GM12878 (cell line): ENCODE measurements around the gene CACNA2D3. TPM values are rescaled to one million over a fixed set of nuclear protein-coding genes. Genes with fewer than 3 reads are reported as not detected.

ENCODE experiments used
- ATAC-seq: fragments of 200-7000 bp; cut with Tn5 transposase; 3 replicates; pipeline ENCODE4 v1.9.1; 2020; ENCODE audit warnings: mild to moderate bottlenecking, moderate library complexity
- BruUV-seq: library from RNA; stranded (reverse); fragments of 400-500 nt; replicated peaks from 2 replicates; lab custom pipeline; 2021; lab: Mats Ljungman, UMichigan
- CTCF ChIA-PET: fragments of 300-600 bp; sonication (Branson Sonifier 250); formaldehyde crosslinking; extraction: SDS; loops from one replicate; lab custom pipeline; 2021; ENCODE audit warnings: inconsistent platforms; lab: Yijun Ruan, JAX
- POLR2A ChIA-PET: fragments of 350-600 bp; formaldehyde crosslinking; extraction: SDS; loops from one replicate; lab custom pipeline; 2021; ENCODE audit warnings: inconsistent platforms; lab: Charles Lee
- RAD21 ChIA-PET: fragments of 300-600 bp; sonication (Branson Sonifier 250); formaldehyde crosslinking; loops from one replicate; lab custom pipeline; 2023; ENCODE audit warnings: antibody characterized with exemption; ENCODE audit not compliant: unreplicated experiment; lab: Charles Lee
- SMC1A ChIA-PET: fragments of 300-600 bp; sonication (Branson Sonifier 250); formaldehyde crosslinking; loops from one replicate; lab custom pipeline; 2023; ENCODE audit not compliant: unreplicated experiment, uncharacterized antibody; lab: Charles Lee
- DNase-seq: peaks from one replicate; pipeline ENCODE4 v3.0.0-alpha.2; 2011; ENCODE audit warnings: low read depth, low spot score
- FAIRE-seq: peaks from 3 replicates; lab custom pipeline; 2011; peaks lifted over from hg19 to GRCh38; lab: Jason Lieb, UNC
- H2AFZ ChIP-seq: 2 replicates; pipeline ENCODE4 v1.6.0; 2011; ENCODE audit warnings: low read depth, low read length, control low read depth; ENCODE audit not compliant: control insufficient read depth
- H3K27ac ChIP-seq: 2 replicates; pipeline ENCODE4 v1.5.1; 2011; ENCODE audit warnings: control low read depth; ENCODE audit not compliant: control insufficient read depth, insufficient read depth
- H3K27me3 ChIP-seq, 2 experiments: replicated peaks in 1 of 2; 2 replicates each; pipeline versions ENCODE4 v1.6.0 to v1.6.1; 2011; ENCODE audit warnings: low read length in 1 of 2; ENCODE audit not compliant: control insufficient read depth in 2 of 2, insufficient read depth in 2 of 2
- H3K36me3 ChIP-seq, 2 experiments: 2 replicates each; pipeline ENCODE4 v1.5.1; 2011; ENCODE audit warnings: low read length in 1 of 2; ENCODE audit not compliant: control insufficient read depth in 2 of 2, insufficient read depth in 2 of 2
- H3K4me1 ChIP-seq: 2 replicates; pipeline ENCODE4 v1.6.1; 2011; ENCODE audit warnings: mild to moderate bottlenecking, low read length, moderate library complexity, mixed read lengths; ENCODE audit not compliant: control insufficient read depth, insufficient read depth
- H3K4me2 ChIP-seq: 2 replicates; pipeline ENCODE4 v1.6.0; 2011; ENCODE audit warnings: control low read depth; ENCODE audit not compliant: control insufficient read depth, insufficient read depth
- H3K4me3 ChIP-seq: fragments of 200-600 bp; sonication (generic); 2 replicates; pipeline ENCODE4 v1.5.1; 2016
- H3K79me2 ChIP-seq: 2 replicates; pipeline ENCODE4 v1.6.0; 2011; ENCODE audit warnings: low read length; ENCODE audit not compliant: control insufficient read depth, insufficient read depth
- H3K9ac ChIP-seq: 2 replicates; pipeline ENCODE4 v1.8.0; 2011; ENCODE audit warnings: low read length, control low read depth, mixed read lengths; ENCODE audit not compliant: control insufficient read depth, insufficient read depth
- H3K9me3 ChIP-seq: replicated peaks from 3 replicates; pipeline ENCODE4 v1.5.1; 2011; ENCODE audit warnings: mild to moderate bottlenecking, low read length; ENCODE audit not compliant: control insufficient read depth, insufficient read depth
- H4K20me1 ChIP-seq: 2 replicates; pipeline ENCODE4 v1.6.0; 2011; ENCODE audit not compliant: control insufficient read depth, insufficient read depth
- CHD4 ChIP-seq: fragments of 200-600 bp; sonication (generic); IDR thresholded peaks from 2 replicates; pipeline ENCODE4 v1.6.1; 2016; ENCODE audit warnings: mild to moderate bottlenecking
- DPF2 ChIP-seq: fragments of 450-650 bp; IDR thresholded peaks from 2 replicates; pipeline ENCODE4 v1.6.1; 2017; ENCODE audit warnings: mild to moderate bottlenecking
- HDAC2 ChIP-seq: fragments of 200-600 bp; sonication (generic); IDR thresholded peaks from 2 replicates; pipeline ENCODE4 v1.6.1; 2017
- IKZF1 ChIP-seq: fragments of 450-650 bp; conservative IDR thresholded peaks from 2 replicates; pipeline ENCODE4 v1.6.1; 2017; ENCODE audit warnings: antibody characterized with exemption, mild to moderate bottlenecking
- MEF2B ChIP-seq: fragments of 450-650 bp; IDR thresholded peaks from 2 replicates; pipeline ENCODE4 v1.6.1; 2018; ENCODE audit warnings: mild to moderate bottlenecking, moderate library complexity; ENCODE audit not compliant: partially characterized antibody, poor library complexity, severe bottlenecking
- PAX5 ChIP-seq: IDR thresholded peaks from 2 replicates; pipeline ENCODE4 v1.6.1; 2011; ENCODE audit warnings: low read depth, low read length, borderline replicate concordance
- PAX8 ChIP-seq: fragments of 450-650 bp; IDR thresholded peaks from 2 replicates; pipeline ENCODE4 v1.6.1; 2017; ENCODE audit warnings: mild to moderate bottlenecking, moderate library complexity
- POU2F2 ChIP-seq: IDR thresholded peaks from 3 replicates; pipeline ENCODE4 v1.6.1; 2011; ENCODE audit warnings: low read depth, mild to moderate bottlenecking, low read length, borderline replicate concordance
- RFX5 ChIP-seq: IDR thresholded peaks from 2 replicates; pipeline ENCODE4 v1.6.1; 2011; ENCODE audit warnings: low read depth, low read length, improper control_type of control experiment
- RUNX3 ChIP-seq: IDR thresholded peaks from 2 replicates; pipeline ENCODE4 v1.6.1; 2012; ENCODE audit warnings: low read length, inconsistent platforms
- TCF12 ChIP-seq: IDR thresholded peaks from 2 replicates; pipeline ENCODE4 v1.6.1; 2011; ENCODE audit warnings: low read depth, mild to moderate bottlenecking, low read length
- ZZZ3 ChIP-seq: IDR thresholded peaks from 2 replicates; pipeline ENCODE4 v1.6.1; 2011; ENCODE audit warnings: low read depth; ENCODE audit not compliant: control insufficient read depth, insufficient read length
- WGBS: methylation state at CpG from one replicate; pipeline ENCODE4 v1.1.6; 2016; ENCODE audit warnings: low lambda C conversion rate; ENCODE audit not compliant: insufficient replicate concordance, insufficient coverage; ENCODE audit errors: missing lambda C conversion rate; 5-methylcytosine and 5-hydroxymethylcytosine counted together
- in situ Hi-C: fragments of 300-500 bp; cut with MboI; formaldehyde crosslinking; loops from 9 replicates; pipeline ENCODE4 v1.14.3; 2018; ENCODE audit warnings: mixed read lengths
- intact Hi-C: fragments of 100-400 bp; cut with micrococcal nuclease; formaldehyde crosslinking; loops from one replicate; pipeline ENCODE4 v1.14.2; 2022; ENCODE audit not compliant: unreplicated experiment
- polyA plus RNA-seq, 11 experiments: library from polyadenylated mRNA; depleted of rRNA in 4 of 11; unstranded in 6 of 11; stranded (reverse) in 5 of 11; fragments of >200 nt; fragmentation: Nextera tagmentation in 4 of 11; fragmentation: Illumina TruSeq in 1 of 11; extraction: Ambion mirVana in 4 of 11; extraction: Trizol in 1 of 11; gene quantifications; 1 replicate in 1 of 11; 2 replicates in 10 of 11; pipeline versions ENCODE4 v1.2.1 to v1.2.3, GENCODE V29; 2011 to 2016; ENCODE audit warnings: inconsistent platforms in 2 of 11, missing spikeins in 2 of 11, low read depth in 1 of 11
- total RNA-seq, 4 experiments: library from RNA; depleted of rRNA in 3 of 4; stranded (reverse); fragments of >200 nt in 3 of 4; fragmentation: Illumina TruSeq in 1 of 4; extraction: Trizol in 1 of 4; gene quantifications; 2 replicates each; pipeline versions ENCODE4 v1.2.1 to v1.2.3, GENCODE V29; 2013 to 2021
- TF ChIP-seq, protein P1 (sequence below): fragments of 450-650 bp; IDR thresholded peaks from 2 replicates; pipeline ENCODE4 v1.6.1; 2017; ENCODE audit warnings: borderline replicate concordance

CACNA2D3 gene
- total and polyA plus RNA-seq, 10 of the 15 experiments (the other 5 are each of a cell fraction or from before 2014, with no cell fraction given) = not detected

- no peaks in the 10 kb centered on the region for H3K4me1 ChIP-seq
- no peaks in the 10 kb centered on the region for H3K79me2 ChIP-seq
- POLR2A ChIA-PET = no interaction called here
- H3K9ac ChIP-seq = no peak overlapping the region
- no peak for FAIRE-seq
- H2AFZ ChIP-seq = no peak overlapping the region
- no peaks in the 10 kb centered on the region for H4K20me1 ChIP-seq
- no peak overlapping the region for H3K27ac ChIP-seq
- in situ Hi-C loops (no loop called here), intact Hi-C loops (no loop called here)
- SMC1A ChIA-PET = no interaction called here
- DNase-seq = no peak
- TF ChIP-seq RUNX3 (no peak), PAX8 (no peak), POU2F2 (no peak), PAX5 (no peak), ZZZ3 (no peak), HDAC2 (no peak), TCF12 (no peak), MEF2B (no peak), CHD4 (no peak), DPF2 (no peak), IKZF1 (no peak), RFX5 (no peak)
- TF ChIP-seq, protein P1, sequence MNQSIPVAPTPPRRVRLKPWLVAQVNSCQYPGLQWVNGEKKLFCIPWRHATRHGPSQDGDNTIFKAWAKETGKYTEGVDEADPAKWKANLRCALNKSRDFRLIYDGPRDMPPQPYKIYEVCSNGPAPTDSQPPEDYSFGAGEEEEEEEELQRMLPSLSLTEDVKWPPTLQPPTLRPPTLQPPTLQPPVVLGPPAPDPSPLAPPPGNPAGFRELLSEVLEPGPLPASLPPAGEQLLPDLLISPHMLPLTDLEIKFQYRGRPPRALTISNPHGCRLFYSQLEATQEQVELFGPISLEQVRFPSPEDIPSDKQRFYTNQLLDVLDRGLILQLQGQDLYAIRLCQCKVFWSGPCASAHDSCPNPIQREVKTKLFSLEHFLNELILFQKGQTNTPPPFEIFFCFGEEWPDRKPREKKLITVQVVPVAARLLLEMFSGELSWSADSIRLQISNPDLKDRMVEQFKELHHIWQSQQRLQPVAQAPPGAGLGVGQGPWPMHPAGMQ = no peak
- BruUV-seq = no TSS peak
- no peak for ATAC-seq
- CTCF ChIA-PET = no interaction called here
- WGBS = 23% methylated on average over 4 of the region's 4 CpGs
- H3K4me2 ChIP-seq = no peak overlapping the region
- RAD21 ChIA-PET = no interaction called here
- no peak overlapping the region for H3K4me3 ChIP-seq
- H3K9me3 ChIP-seq = no peaks in the 10 kb centered on the region
- no peaks in the 10 kb centered on the region for H3K36me3 ChIP-seq
- peaks cover 0 to 1% of the 10 kb centered on the region in 2 experiments; a peak in 1 of 4 replicates for H3K27me3 ChIP-seq
Observed at GRCh38 chr3:54773271-54773670, 650.9 kb downstream of the CACNA2D3 start.
